GM12872 (cell line): Measurements from ENCODE around the gene NUP155.

ENCODE experiments used
- TF ChIP-seq, protein P1 (sequence below): IDR thresholded peaks from 3 replicates; pipeline ENCODE4 v1.5.1; 2011; ENCODE audit warnings: low read depth, mild to moderate bottlenecking, low read length, moderate library complexity; ENCODE audit not compliant: insufficient read depth

Gene NUP155

DNA sequence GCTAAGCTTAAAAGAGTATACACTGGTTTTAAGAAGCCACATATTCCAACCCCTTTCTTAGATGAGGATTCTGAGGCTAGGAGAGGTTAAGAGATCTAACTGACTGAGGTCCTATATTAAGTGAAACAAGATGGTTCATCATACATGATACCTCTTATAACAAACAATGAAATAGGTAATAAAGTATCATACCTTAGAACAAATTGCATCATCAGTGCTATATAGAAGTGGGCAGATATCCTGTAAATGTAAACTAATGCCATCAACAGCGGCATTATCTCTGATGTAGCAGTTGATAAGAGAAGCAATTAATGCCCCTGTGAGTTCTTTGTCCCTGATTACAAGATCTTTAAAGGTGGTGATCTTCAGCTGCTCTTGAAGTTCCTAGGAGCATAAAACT, 60.5 kb downstream of the NUP155 start:
- TF ChIP-seq, protein P1, sequence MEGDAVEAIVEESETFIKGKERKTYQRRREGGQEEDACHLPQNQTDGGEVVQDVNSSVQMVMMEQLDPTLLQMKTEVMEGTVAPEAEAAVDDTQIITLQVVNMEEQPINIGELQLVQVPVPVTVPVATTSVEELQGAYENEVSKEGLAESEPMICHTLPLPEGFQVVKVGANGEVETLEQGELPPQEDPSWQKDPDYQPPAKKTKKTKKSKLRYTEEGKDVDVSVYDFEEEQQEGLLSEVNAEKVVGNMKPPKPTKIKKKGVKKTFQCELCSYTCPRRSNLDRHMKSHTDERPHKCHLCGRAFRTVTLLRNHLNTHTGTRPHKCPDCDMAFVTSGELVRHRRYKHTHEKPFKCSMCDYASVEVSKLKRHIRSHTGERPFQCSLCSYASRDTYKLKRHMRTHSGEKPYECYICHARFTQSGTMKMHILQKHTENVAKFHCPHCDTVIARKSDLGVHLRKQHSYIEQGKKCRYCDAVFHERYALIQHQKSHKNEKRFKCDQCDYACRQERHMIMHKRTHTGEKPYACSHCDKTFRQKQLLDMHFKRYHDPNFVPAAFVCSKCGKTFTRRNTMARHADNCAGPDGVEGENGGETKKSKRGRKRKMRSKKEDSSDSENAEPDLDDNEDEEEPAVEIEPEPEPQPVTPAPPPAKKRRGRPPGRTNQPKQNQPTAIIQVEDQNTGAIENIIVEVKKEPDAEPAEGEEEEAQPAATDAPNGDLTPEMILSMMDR: no peak

DNA sequence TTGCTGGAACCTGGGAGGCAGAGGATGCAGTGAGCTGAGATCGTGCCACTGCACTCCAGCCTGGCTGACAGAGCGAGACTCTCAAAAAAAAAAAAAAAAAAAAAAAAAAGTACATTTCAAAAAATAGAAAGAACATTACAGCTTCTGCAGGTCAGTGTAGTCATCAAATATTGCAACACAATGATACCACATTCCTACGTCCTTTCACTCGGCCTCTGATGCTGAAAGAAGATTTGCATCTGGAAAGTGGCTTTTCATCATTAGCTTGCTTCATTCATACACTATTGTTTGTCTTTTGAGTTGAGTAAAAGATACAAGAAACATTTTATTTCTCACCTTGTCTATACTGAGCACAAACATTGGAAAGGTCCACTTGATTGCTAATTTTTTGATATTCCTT, 62.1 kb downstream of the NUP155 start:
- TF ChIP-seq, protein P1: no peak

DNA sequence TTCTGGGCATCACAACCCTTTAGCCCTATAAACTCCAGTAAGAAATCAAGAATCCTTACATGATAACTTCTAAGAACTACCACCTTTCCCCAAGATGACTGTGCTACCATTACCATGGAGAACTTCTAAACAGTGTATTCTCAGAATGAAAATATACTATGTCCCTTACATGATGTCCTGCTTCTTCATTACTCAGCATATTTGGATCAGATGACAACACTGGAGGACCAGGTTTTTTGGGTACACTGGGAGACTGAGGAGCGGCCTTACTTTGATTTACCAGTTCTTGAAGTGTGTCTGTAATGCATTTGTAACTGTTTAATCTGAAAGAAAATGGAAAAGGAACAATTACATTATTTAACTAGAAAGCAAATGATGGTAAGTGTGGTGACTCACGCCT, 66.0 kb downstream of the NUP155 start:
- TF ChIP-seq, protein P1: no peak

DNA sequence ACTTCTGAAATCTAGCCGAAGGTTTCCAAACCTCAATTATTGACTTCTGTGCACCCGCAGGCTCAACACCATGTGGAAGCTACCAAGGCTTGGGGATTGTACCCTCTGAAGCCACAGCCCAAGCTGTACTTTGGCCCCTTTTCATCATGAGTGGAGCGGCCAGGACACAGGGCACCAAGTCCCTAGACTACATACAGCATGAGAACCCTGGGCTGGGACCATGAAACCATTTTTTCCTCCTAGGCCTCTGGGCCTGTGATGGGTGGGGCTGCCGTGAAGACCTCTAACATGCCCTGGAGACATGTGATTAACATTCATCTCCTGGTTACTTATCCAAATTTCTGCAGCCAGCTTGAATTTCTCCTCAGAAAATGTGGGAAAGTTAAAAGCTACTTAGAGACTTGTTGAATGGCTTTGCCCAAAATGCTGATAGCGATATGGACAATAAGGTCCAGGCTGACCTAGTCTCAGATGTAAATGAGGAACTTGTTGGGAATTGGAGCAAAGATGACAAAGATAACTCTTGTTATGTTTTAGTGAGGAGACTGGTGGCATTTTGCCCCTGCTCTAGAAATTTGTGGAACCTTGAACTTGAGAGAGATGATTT, 87.6 kb downstream of the NUP155 start:
- TF ChIP-seq, protein P1: no peak

DNA sequence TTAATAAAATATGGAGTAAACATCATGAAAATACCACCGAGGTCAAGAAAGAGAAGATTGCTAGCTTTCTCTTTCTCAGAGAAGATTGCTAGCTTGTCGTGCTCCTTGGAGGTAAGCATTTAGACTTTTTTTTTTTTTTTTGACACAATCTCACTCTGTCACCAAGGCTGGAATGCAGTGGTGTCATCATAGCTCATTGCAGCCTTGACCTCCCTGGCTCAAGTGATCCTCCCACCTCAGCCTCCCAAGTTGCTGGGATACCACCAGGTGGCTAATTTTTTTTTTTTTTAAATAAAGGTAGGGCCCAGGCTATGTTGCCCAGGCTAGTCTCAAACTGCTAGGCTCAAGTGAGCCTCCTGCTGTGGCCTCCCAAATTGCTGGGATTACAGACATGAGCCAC, 95.4 kb downstream of the NUP155 start:
- TF ChIP-seq, protein P1: no peak

DNA sequence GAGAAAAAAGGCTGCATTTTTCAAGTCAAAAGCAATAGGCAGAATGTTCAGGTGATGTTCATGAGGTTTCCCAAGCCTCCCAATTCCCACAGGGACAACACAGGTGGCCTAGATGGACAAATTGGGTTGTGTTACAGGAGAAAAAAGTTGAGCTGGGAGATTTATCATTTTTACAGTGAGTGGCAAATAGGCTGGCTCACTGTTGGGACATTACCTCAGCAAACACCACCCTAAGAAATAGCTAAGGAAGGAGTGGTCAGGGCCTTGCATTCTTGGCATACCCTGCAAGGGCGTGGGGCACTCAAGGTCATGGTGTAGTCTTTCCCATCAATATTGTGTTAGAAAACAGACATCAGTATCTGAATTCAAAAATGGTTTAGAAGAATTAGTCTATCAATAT, 98.4 kb downstream of the NUP155 start:
- TF ChIP-seq, protein P1: no peak

DNA sequence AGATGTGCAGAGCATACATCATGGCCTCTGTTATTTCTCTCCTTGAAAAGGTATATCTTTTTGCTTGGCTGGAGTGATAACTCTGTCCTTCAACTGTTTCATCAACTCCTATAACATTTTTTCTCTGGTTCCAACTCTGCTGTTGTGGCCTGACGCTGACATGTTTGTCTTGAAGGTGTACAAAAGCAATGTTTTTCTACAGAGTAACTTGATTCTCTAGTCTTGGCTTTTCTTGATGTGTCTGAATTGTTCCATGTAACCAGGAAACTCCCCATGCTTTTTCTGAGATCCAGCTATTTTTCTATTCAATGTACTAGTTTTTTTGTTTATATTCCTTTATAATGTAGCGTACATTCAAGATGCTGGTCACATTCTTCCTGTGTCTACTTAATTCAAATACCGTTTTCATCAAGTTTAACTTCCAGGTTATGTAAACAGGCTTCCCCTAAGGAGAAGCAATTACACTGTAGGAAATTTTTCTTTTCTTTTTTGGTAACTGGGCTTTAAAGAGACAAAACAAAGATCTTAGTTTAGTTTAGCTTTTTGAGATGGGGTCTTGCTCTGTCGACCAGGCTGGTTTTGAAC, 115.0 kb downstream of the NUP155 start:
- TF ChIP-seq, protein P1: no peak
